HG03457 (cell line): ENCODE results near the gene URB1.
"Not testable (repeated sequence)": the region's sequence is repeated elsewhere in the genome, so short reads cannot be mapped to it uniquely, and the experiment has no call there.

Experiments used
- ATAC-seq: cut with Tn5 transposase; IDR thresholded peaks from one replicate; pipeline ENCODE4 v1.9.1; 2021; ENCODE audit warnings: moderate number of reproducible peaks; ENCODE audit not compliant: unreplicated experiment

URB1 gene

DNA sequence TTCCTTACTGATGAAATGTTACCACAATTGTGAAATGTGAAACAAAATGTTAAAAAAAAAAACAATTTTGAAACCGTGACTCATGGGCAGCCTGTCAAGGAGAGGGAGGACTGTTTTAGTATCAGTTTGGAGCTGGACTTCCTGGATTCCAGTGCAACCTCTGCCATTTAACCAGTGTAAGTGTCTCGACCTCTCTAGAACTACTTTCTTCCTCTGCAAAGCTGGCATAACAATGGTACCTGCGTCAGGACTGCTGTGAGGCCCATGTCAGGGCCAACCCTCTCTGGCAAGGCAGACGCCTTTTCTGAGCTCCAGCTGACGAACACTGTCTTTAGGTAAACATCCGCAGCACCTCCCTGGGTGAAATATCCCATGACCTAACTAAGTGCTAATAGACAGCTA lies 20.9 kb downstream of the URB1 start:
- ATAC-seq, result no peak

DNA sequence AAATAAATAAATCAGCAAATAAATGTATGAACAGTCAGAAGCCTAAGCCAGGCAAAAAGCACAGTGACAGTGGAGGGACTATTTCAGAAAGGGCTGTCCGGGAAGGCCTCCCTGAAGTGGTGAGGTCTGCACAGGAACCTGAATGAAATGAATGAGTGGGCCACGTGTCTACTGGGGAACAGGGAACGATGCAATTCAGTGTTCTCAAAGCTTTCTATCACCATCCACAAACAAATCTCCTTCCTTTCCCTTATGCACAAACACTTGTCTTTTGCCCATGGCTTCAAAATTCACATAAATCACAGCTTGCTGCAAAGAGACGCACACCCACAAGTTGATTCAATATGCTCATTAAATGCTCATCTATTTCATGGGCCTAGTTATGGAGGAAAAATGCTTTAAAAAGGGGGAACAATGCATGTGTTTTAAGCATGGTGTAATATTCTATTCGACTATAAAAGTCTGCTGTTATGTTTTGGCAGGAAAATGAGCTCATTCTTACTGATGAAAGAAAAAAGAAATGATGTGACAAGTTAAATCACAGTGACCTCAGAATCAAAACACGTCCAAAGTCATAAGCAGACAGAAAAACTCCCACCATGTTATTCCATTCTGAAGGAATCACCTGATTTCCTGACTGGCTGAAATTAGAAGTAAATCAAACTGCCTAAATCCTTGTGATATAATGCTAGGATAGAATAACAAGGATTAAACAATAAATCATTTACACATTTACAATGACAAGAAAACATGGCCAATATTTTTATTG lies 21.6 kb downstream of the URB1 start:
- ATAC-seq, result no peak

DNA sequence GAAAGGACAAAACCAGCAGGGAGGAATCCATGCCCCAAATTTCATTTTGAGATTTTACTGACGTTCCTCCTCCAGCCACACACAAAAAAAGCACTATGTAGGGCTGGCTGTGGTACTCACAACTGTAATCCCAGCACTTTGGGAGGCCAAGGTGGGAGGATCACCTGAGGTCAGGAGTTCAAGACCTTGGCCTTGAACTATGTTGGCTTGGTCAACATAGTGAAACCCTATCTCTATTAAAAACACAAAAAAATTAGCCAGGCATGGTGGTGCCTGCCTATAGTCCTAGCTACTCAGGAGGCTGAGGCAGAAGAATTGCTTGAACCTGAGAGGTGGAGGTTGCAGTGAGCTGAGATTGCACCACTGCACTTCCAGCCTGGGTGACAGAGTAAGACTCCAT lies 23.9 kb downstream of the URB1 start:
- not testable (repeated sequence) for ATAC-seq

DNA sequence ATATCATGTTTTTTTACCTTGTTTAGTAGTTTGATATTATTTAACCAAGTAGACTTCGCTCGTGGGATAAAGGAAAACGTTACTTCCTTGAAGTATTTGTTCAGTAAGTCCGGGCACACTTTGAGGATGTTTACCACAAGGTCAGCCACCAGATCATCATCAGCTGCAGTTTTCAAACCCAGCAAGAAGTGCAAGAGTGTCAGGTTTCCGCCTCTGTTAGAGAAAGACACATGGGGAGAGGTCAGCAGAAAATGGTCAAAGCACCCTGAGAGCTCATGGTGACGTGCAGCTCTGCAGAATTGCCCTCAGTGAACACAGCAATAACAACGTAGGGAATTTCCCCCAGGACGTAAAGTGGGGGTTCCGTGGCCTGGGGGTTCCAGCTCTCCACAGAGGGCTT lies 24.4 kb downstream of the URB1 start:
- no peak for ATAC-seq

- no peak for ATAC-seq
These were observed 25.7 kb downstream of the URB1 start for GRCh38 chr21:32367158-32367557.

DNA sequence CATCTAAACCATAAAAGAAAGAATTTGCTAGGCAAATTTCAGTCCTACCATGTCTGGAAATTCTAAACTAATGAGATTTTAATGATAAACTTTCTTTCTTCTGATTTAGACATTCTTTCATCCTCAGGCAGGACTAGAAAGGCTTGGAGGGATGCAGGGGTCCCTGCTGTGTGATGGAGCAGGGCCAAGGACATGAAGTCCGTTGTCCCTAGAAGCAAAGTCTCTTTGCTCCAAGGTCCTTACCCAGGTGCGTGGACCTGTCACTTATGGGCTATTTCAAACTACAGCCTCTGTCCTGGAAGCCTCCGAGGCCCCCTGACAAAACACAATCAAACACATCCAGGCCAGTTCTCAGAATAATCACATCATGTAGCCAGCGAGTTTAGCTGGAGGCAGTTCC lies 26.6 kb downstream of the URB1 start:
- no peak for ATAC-seq

- no peak for ATAC-seq
These were observed 28.0 kb downstream of the URB1 start for GRCh38 chr21:32364796-32365195.

GRCh38 chr21:32364387-32364786 lies 28.4 kb downstream of the URB1 start:
- no peak for ATAC-seq

GRCh38 chr21:32360401-32360975 lies 32.3 kb downstream of the URB1 start:
- ATAC-seq, result no peak

- no peak for ATAC-seq
These were observed 33.0 kb downstream of the URB1 start for GRCh38 chr21:32359719-32360260.

DNA sequence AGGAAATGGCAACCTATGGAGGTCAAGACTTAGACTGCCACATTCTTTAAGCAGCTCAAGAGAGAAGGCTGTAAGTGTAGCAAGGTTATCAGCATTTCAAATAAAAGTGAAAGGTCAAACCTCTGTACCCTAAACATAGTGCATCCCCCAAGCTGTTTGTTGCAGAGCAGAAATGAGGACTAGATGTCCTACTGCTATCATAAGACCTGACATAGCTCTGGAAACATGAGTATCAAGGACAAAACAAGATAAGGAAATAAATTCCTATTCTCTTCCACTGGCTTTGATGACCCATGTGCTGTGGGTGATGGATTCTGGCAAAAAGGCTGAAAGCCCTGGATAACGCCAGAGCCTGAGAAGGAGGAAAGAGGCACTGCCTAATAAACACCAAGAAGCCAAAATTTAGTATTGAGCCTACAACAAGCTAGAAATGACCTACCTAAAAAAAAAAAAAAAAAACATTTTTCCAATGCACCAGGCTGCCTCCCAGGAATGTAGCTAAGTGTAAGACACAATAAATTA lies 35.9 kb downstream of the URB1 start:
- no peak for ATAC-seq

DNA sequence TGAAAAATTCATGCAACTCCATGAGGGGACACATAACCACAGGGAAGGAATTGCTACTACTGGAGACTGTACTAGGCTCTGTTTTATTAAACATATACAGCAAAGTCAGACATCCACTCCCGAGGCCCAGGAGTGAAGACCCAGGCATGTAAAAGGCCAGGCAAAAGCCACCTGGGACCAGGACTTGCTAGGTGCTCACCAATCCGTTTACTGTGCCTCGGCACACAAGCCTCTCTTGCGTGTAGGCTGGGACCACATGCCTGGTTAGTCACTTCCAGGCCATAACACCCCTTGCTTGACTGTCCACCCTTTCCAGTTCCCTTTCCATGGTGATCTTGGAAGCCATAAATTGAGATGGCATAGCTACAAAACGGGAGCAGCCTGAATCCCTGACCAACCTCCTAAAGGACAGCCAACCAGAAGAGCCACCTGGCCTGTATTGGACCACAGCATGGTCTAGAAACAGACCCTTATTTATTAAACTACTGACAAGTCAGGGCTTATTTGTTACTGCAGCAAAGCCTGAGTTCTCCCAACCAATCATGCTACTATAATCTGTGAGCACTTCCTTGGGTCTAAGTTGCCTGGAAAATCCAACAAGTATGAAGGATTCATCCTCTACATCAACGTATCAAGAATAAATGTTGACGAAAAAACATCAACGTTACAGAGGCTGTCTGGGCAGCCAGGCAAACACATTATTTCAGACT lies 39.7 kb downstream of the URB1 start:
- no peak for ATAC-seq

DNA sequence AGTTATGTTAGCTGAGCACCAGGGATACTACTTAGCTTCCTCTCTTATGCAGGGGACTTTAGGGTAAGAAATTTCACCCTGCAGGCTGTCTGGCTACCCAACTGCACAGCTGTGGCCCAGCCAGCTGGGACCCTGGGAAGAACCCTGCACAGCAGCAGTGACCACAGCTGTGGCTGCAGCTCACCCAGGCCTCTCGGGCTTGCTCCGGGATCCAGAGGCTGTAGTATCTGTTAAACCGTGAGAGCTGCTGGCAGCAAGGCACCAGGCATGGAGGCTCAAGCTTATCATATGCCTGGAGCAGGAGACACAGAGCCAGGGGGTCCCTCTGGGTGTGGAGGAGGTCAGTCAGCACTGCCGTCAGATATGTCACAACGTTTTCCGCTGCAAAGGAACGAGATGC lies 40.3 kb downstream of the URB1 start:
- no peak for ATAC-seq

- ATAC-seq, result no peak
These were observed 41.4 kb downstream of the URB1 start for GRCh38 chr21:32351428-32351827.

DNA sequence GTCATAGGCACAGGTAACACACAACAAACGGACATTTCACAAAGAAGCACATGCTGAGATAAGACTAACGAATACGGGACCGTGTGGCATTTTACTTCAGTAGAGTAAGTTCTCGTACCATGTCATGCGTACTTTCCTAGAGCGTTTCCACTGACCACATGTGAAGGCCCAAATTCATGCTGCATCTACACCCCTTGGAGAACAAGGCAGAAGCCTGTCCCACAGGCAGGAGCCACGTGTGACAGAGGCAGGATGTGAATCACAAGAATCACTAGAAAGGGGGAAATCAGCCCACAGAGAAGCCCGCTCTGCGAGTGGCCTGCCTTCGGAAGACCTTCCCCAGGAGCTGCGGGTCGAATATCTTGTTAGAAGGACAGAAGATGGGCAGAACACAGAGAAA lies 41.8 kb downstream of the URB1 start:
- no peak for ATAC-seq

- no peak for ATAC-seq
These were observed 42.4 kb downstream of the URB1 start for GRCh38 chr21:32350211-32350980.

GRCh38 chr21:32349333-32349944 lies 43.4 kb downstream of the URB1 start:
- ATAC-seq, result no peak

GRCh38 chr21:32348604-32349332 lies 44.0 kb downstream of the URB1 start:
- ATAC-seq, result no peak

GRCh38 chr21:32347977-32348376 lies 44.8 kb downstream of the URB1 start:
- no peak for ATAC-seq

GRCh38 chr21:32347351-32347750 lies 45.5 kb downstream of the URB1 start:
- no peak for ATAC-seq
